ENCODE data around the gene TAPBP.
A peak's percentile ranks its signal among the peaks of the same experiment; 100 is the strongest.
"Not testable (repeated sequence)": the region's sequence is repeated elsewhere in the genome, so short reads cannot be mapped to it uniquely, and the experiment has no call there.

TAPBP gene

GRCh38 chr6:33313709-33314514 lies at the start of gene TAPBP:
TSS of gene TAPBP (minus strand) at chr6:33314078. CDS start at chr6:33314041, 37 bp downstream.
- DNase-seq = peak; percentile 75

GRCh38 chr6:33363486-33363885 lies 49.6 kb upstream of the TAPBP start:
- not testable (repeated sequence) for DNase-seq

- DNase-seq = no peak
These were observed 45.5 kb upstream of the TAPBP start for GRCh38 chr6:33359331-33359730.

GRCh38 chr6:33357160-33357871 lies 43.4 kb upstream of the TAPBP start:
- DNase-seq = peak; percentile 68

- DNase-seq = no peak
These were observed 42.4 kb upstream of the TAPBP start for GRCh38 chr6:33356295-33356694.

- not testable (repeated sequence) for DNase-seq
These were observed 42.0 kb upstream of the TAPBP start for GRCh38 chr6:33355860-33356259.

- DNase-seq = no peak
These were observed 33.9 kb upstream of the TAPBP start for GRCh38 chr6:33347816-33348215.

GRCh38 chr6:33346972-33347371 lies 33.1 kb upstream of the TAPBP start:
- DNase-seq = not testable (repeated sequence)

GRCh38 chr6:33344701-33345697 lies 31.1 kb upstream of the TAPBP start:
- peak; percentile 96 for DNase-seq

- DNase-seq = peak; percentile 80
These were observed 30.2 kb upstream of the TAPBP start for GRCh38 chr6:33343953-33344611.

- not testable (repeated sequence) for DNase-seq
These were observed 29.7 kb upstream of the TAPBP start for GRCh38 chr6:33343606-33343952.

- DNase-seq = no peak
These were observed 25.3 kb upstream of the TAPBP start for GRCh38 chr6:33339193-33339592.

- DNase-seq = no peak
These were observed 22.6 kb upstream of the TAPBP start for GRCh38 chr6:33336495-33336894.

GRCh38 chr6:33335916-33336315 lies 22.0 kb upstream of the TAPBP start:
- DNase-seq = no peak

- DNase-seq = no peak
These were observed 19.8 kb upstream of the TAPBP start for GRCh38 chr6:33333666-33334065.

GRCh38 chr6:33330736-33331135 lies 16.9 kb upstream of the TAPBP start:
- DNase-seq = no peak

GRCh38 chr6:33329058-33329457 lies 15.2 kb upstream of the TAPBP start:
- DNase-seq = no peak

- DNase-seq = peak; percentile 44
These were observed 10.2 kb upstream of the TAPBP start for GRCh38 chr6:33324125-33324524.

- DNase-seq = no peak
These were observed 9.7 kb upstream of the TAPBP start for GRCh38 chr6:33323623-33323948.

GRCh38 chr6:33321227-33321626 lies 7.3 kb upstream of the TAPBP start:
- DNase-seq = no peak

- DNase-seq = no peak
These were observed 6.7 kb upstream of the TAPBP start for GRCh38 chr6:33320315-33321181.

- DNase-seq = no peak
These were observed 6.0 kb upstream of the TAPBP start for GRCh38 chr6:33319939-33320314.
